Fibroblast of lung (primary cell): ENCODE data around the gene BBC3. TPM values are rescaled to one million over a fixed set of nuclear protein-coding genes. Genes with fewer than 3 reads are reported as not detected.

ENCODE experiments used
- DNase-seq, 2 donors: peaks; one replicate each; pipeline versions ENCODE4 v3.0.0 to v3.0.0-alpha.2; 2010; ENCODE audit warnings: low read depth in 2 of 2
- H2AFZ ChIP-seq: 2 replicates; pipeline ENCODE4 v1.5.1; 2012; ENCODE audit warnings: low read length, control low read depth, inconsistent platforms
- H3K27ac ChIP-seq: 2 replicates; pipeline ENCODE4 v1.5.1; 2011; ENCODE audit warnings: low read length, control low read depth; ENCODE audit not compliant: insufficient read depth
- H3K27me3 ChIP-seq: 2 replicates; pipeline ENCODE4 v1.5.1; 2011; ENCODE audit warnings: mild to moderate bottlenecking, low read length; ENCODE audit not compliant: control insufficient read depth, insufficient read depth
- H3K36me3 ChIP-seq: 2 replicates; pipeline ENCODE4 v1.5.1; 2011; ENCODE audit warnings: low read length; ENCODE audit not compliant: control insufficient read depth, insufficient read depth
- H3K4me1 ChIP-seq: 2 replicates; pipeline ENCODE4 v1.5.1; 2011; ENCODE audit warnings: low read length; ENCODE audit not compliant: control insufficient read depth, insufficient read depth; ENCODE audit errors: extremely low read depth
- H3K4me2 ChIP-seq: 2 replicates; pipeline ENCODE4 v1.5.1; 2011; ENCODE audit warnings: low read length, control low read depth; ENCODE audit not compliant: insufficient read depth; ENCODE audit errors: extremely low read depth
- H3K4me3 ChIP-seq, 4 experiments: fragments of 200-600 bp in 1 of 4; sonication (generic) in 1 of 4; replicated peaks in 1 of 4; 2 replicates each; pipeline ENCODE4 v1.5.1; 2011 to 2016; ENCODE audit warnings: low read length in 4 of 4, low read depth in 3 of 4, mild to moderate bottlenecking in 3 of 4, control low read depth in 2 of 4, inconsistent platforms in 1 of 4, mixed read lengths in 1 of 4; ENCODE audit not compliant: insufficient read depth in 1 of 4; ENCODE audit errors: control extremely low read depth in 1 of 4
- H3K79me2 ChIP-seq: 2 replicates; pipeline ENCODE4 v1.5.1; 2012; ENCODE audit warnings: mild to moderate bottlenecking, low read length, inconsistent platforms; ENCODE audit not compliant: control insufficient read depth, insufficient read depth
- H3K9ac ChIP-seq: 2 replicates; pipeline ENCODE4 v1.5.1; 2011; ENCODE audit warnings: mild to moderate bottlenecking, low read length, control low read depth; ENCODE audit not compliant: insufficient read depth
- H3K9me3 ChIP-seq: 2 replicates; pipeline ENCODE4 v1.5.1; 2012; ENCODE audit warnings: low read depth, low read length; ENCODE audit not compliant: control insufficient read depth, insufficient read depth
- H4K20me1 ChIP-seq: 2 replicates; pipeline ENCODE4 v1.5.1; 2011; ENCODE audit warnings: low read length; ENCODE audit not compliant: control insufficient read depth, insufficient read depth; ENCODE audit errors: extremely low read depth
- EZH2 ChIP-seq: IDR thresholded peaks from 2 replicates; pipeline ENCODE4 v1.5.1; 2012; ENCODE audit warnings: low read length, control low read depth, mild to moderate bottlenecking; ENCODE audit errors: missing control alignments
- polyA plus RNA-seq, 2 donors: library from polyadenylated mRNA; depleted of rRNA in 1 of 2; stranded (reverse) in 1 of 2; unstranded in 1 of 2; fragments of >200 nt; gene quantifications; 2 replicates each; pipeline ENCODE4 v1.2.1, GENCODE V29; 2011 to 2012; ENCODE audit warnings: missing spikeins in 1 of 2
- total RNA-seq: library from RNA; depleted of rRNA; stranded (reverse); fragments of >200 nt; gene quantifications from 2 replicates; pipeline ENCODE4 v1.2.1, GENCODE V29; 2014
- TF ChIP-seq, protein P1 (sequence below), 2 donors: IDR thresholded peaks in 1 of 2; conservative IDR thresholded peaks in 1 of 2; 1 replicate in 1 of 2; 2 replicates in 1 of 2; pipeline ENCODE4 v1.5.1; 2011 to 2012; ENCODE audit warnings: low read length in 2 of 2, control low read depth in 1 of 2, inconsistent platforms in 1 of 2, low read depth in 1 of 2, mild to moderate bottlenecking in 1 of 2

BBC3 gene
- total and polyA plus RNA-seq, 2 donors (not counting 1 experiment from before 2014, with no cell fraction given), result 2.4 to 37.7 TPM

- TF ChIP-seq, protein P1, sequence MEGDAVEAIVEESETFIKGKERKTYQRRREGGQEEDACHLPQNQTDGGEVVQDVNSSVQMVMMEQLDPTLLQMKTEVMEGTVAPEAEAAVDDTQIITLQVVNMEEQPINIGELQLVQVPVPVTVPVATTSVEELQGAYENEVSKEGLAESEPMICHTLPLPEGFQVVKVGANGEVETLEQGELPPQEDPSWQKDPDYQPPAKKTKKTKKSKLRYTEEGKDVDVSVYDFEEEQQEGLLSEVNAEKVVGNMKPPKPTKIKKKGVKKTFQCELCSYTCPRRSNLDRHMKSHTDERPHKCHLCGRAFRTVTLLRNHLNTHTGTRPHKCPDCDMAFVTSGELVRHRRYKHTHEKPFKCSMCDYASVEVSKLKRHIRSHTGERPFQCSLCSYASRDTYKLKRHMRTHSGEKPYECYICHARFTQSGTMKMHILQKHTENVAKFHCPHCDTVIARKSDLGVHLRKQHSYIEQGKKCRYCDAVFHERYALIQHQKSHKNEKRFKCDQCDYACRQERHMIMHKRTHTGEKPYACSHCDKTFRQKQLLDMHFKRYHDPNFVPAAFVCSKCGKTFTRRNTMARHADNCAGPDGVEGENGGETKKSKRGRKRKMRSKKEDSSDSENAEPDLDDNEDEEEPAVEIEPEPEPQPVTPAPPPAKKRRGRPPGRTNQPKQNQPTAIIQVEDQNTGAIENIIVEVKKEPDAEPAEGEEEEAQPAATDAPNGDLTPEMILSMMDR (conservative IDR thresholded peaks at IDR 0.05 in 1 of 2, IDR thresholded peaks at IDR 0.05 in 1 of 2; ENCODE audit: low read depth in 1 of 2, low read length in 2 of 2), result no peak
- TF ChIP-seq EZH2, result no peak
- H3K36me3 ChIP-seq, result no peaks in the 10 kb centered on the region
- H3K4me3 ChIP-seq, result peak overlapping the region; percentile 0 to 63 (median 38)
- peaks cover 23% of the 10 kb centered on the region for H3K4me1 ChIP-seq
- H3K27me3 ChIP-seq, result no peaks in the 10 kb centered on the region
- DNase-seq, result peak; percentile 87 to 91
- H3K27ac ChIP-seq, result peak overlapping the region; percentile 85
- no peaks in the 10 kb centered on the region for H3K9me3 ChIP-seq
- H2AFZ ChIP-seq, result peak overlapping the region; percentile 25
- peak overlapping the region; percentile 57 for H3K9ac ChIP-seq
- H3K4me2 ChIP-seq, result peak overlapping the region; percentile 49
- peaks cover 23% of the 10 kb centered on the region for H3K79me2 ChIP-seq
- no peaks in the 10 kb centered on the region for H4K20me1 ChIP-seq
Observed at GRCh38 chr19:47231215-47232054, 436 bp upstream of the BBC3 start.

- H3K4me2 ChIP-seq, result peak overlapping the region; percentile 94
- H3K27ac ChIP-seq, result peak overlapping the region; percentile 97
- no peaks in the 10 kb centered on the region for H3K27me3 ChIP-seq
- TF ChIP-seq, protein P1 (conservative IDR thresholded peaks at IDR 0.05 in 1 of 2, IDR thresholded peaks at IDR 0.05 in 1 of 2; ENCODE audit: low read depth in 1 of 2, low read length in 2 of 2), result peak; percentile 45 to 49
- no peak for TF ChIP-seq EZH2
- no peaks in the 10 kb centered on the region for H4K20me1 ChIP-seq
- H3K36me3 ChIP-seq, result no peaks in the 10 kb centered on the region
- peaks cover 27% of the 10 kb centered on the region for H3K4me1 ChIP-seq
- DNase-seq, result peak; percentile 34 to 46
- H3K4me3 ChIP-seq, result peak overlapping the region; percentile 89 to 99 (median 98)
- peak overlapping the region; percentile 71 for H3K9ac ChIP-seq
- no peak overlapping the region for H2AFZ ChIP-seq
- no peaks in the 10 kb centered on the region for H3K9me3 ChIP-seq
- H3K79me2 ChIP-seq, result peaks cover 23% of the 10 kb centered on the region
Observed at GRCh38 chr19:47230054-47230920, 712 bp downstream of the BBC3 start.

DNA sequence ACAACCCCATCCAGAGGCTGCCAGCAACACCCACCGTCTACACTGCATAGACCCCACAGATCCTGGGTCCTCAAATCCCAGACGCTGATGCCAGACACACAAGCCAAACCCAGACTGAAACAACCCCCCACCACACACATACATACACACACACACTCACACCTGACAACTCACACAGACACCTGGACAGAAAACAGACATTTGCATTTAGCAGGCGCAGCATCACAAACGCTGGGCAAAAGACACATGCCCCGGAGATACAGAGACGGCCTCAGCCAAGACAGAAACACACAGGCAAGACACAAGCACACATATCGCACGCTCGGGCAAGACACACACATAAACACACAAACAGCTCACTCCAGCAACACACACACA lies 1.3 kb downstream of the BBC3 start:
- Histone ChIP-seq H3K9ac (peak overlapping the region; percentile 71), H3K27ac (peak overlapping the region; percentile 97), H4K20me1 (no peaks in the 10 kb centered on the region), H2AFZ (no peak overlapping the region), H3K4me1 (peaks cover 27% of the 10 kb centered on the region), H3K79me2 (peaks cover 23% of the 10 kb centered on the region), H3K9me3 (no peaks in the 10 kb centered on the region), H3K4me3 (peak overlapping the region; percentile 89 to 99 (median 98)), H3K36me3 (no peaks in the 10 kb centered on the region), H3K4me2 (peak overlapping the region; percentile 94), H3K27me3 (no peaks in the 10 kb centered on the region)
- TF ChIP-seq, protein P1 (conservative IDR thresholded peaks at IDR 0.05 in 1 of 2, IDR thresholded peaks at IDR 0.05 in 1 of 2; ENCODE audit: low read depth in 1 of 2, low read length in 2 of 2), result no peak
- no peak for TF ChIP-seq EZH2
- peak; percentile 37 to 45 for DNase-seq
